Caco-2 (cell line): Measurements from ENCODE around the gene APOOL. TPM values are rescaled to one million over a fixed set of nuclear protein-coding genes. Genes with fewer than 3 reads are reported as not detected.

Source experiments
- BruUV-seq: library from RNA; stranded (reverse); fragments of 400-500 nt; replicated peaks from 2 replicates; lab custom pipeline; 2021; lab: Mats Ljungman, UMichigan
- CTCF ChIA-PET: fragments of 300-600 bp; sonication (Branson Sonifier 250); formaldehyde crosslinking; loops from one replicate; lab custom pipeline; 2022; ENCODE audit warnings: antibody characterized with exemption; lab: Charles Lee
- POLR2A ChIA-PET: fragments of 300-600 bp; sonication (Branson Sonifier 250); formaldehyde crosslinking; loops from one replicate; lab custom pipeline; 2022; ENCODE audit warnings: antibody characterized with exemption; lab: Charles Lee
- DNase-seq, 2 experiments: peaks; one replicate each; pipeline versions ENCODE4 v3.0.0 to v3.0.0-alpha.2; 2020 to 2022
- H3K27me3 ChIP-seq: replicated peaks from 2 replicates; pipeline ENCODE4 v1.6.0; 2011; ENCODE audit warnings: low read length; ENCODE audit not compliant: control insufficient read depth, insufficient read depth
- H3K36me3 ChIP-seq: 2 replicates; pipeline ENCODE4 v1.5.1; 2011; ENCODE audit warnings: low read length; ENCODE audit not compliant: control insufficient read depth, insufficient read depth
- H3K4me1 ChIP-seq: fragments of 250-450 bp; sonication (Bioruptor Pico); 2 replicates; pipeline ENCODE4 v1.5.1; 2020; ENCODE audit warnings: mild to moderate bottlenecking
- H3K4me3 ChIP-seq: 2 replicates; pipeline ENCODE4 v1.5.1; 2011; ENCODE audit warnings: low read depth, mild to moderate bottlenecking, control low read depth, low read length
- H3K9me3 ChIP-seq: fragments of 250-450 bp; sonication (Bioruptor Pico); 2 replicates; pipeline ENCODE4 v1.5.1; 2020; ENCODE audit warnings: mild to moderate bottlenecking, moderate library complexity
- H3K27ac Mint-ChIP-seq: one replicate; pipeline ENCODE4 v1.8.0; 2022; ENCODE audit warnings: mixed read lengths; ENCODE audit not compliant: unreplicated experiment
- H3K27me3 Mint-ChIP-seq: one replicate; pipeline ENCODE4 v1.8.0; 2022; ENCODE audit warnings: mixed read lengths; ENCODE audit not compliant: insufficient read depth, unreplicated experiment
- H3K36me3 Mint-ChIP-seq: one replicate; pipeline ENCODE4 v1.8.0; 2022; ENCODE audit warnings: mild to moderate bottlenecking, mixed read lengths; ENCODE audit not compliant: insufficient read depth, unreplicated experiment
- H3K4me1 Mint-ChIP-seq: one replicate; pipeline ENCODE4 v1.8.0; 2022; ENCODE audit warnings: low read depth, mixed read lengths; ENCODE audit not compliant: unreplicated experiment
- H3K4me3 Mint-ChIP-seq: one replicate; pipeline ENCODE4 v1.8.0; 2022; ENCODE audit warnings: mild to moderate bottlenecking, moderate library complexity, mixed read lengths; ENCODE audit not compliant: unreplicated experiment
- H3K9me3 Mint-ChIP-seq: one replicate; pipeline ENCODE4 v1.8.0; 2022; ENCODE audit warnings: mixed read lengths; ENCODE audit not compliant: unreplicated experiment
- CTCF ChIP-seq, 2 experiments: fragments of 200-600 bp in 1 of 2; IDR thresholded peaks; 1 replicate in 1 of 2; 2 replicates in 1 of 2; pipeline versions ENCODE4 v1.5.1 to v1.8.0; 2011 to 2022; ENCODE audit warnings: antibody characterized with exemption in 1 of 2, control low read depth in 1 of 2, inconsistent platforms in 1 of 2, low read depth in 1 of 2, low read length in 1 of 2, mild to moderate bottlenecking in 1 of 2, moderate library complexity in 1 of 2; ENCODE audit not compliant: insufficient read depth in 1 of 2, severe bottlenecking in 1 of 2, unreplicated experiment in 1 of 2
- intact Hi-C: fragments of 100-400 bp; cut with micrococcal nuclease; formaldehyde crosslinking; loops from one replicate; pipeline ENCODE4 v1.10.0; 2022; ENCODE audit not compliant: unreplicated experiment
- total RNA-seq: library from RNA; stranded (reverse); gene quantifications from 2 replicates; pipeline ENCODE4 v1.2.3, GENCODE V29; 2022

Gene APOOL
- total RNA-seq, 1 experiment from 2014 or later = 20.0 TPM

- H3K4me3 Mint-ChIP-seq = no peak overlapping the region
- intact Hi-C loops = no loop called here
- Histone ChIP-seq H3K4me3 (no peak overlapping the region), H3K4me1 (no peaks in the 10 kb centered on the region), H3K27me3 (no peaks in the 10 kb centered on the region), H3K36me3 (no peaks in the 10 kb centered on the region), H3K9me3 (no peaks in the 10 kb centered on the region)
- H3K36me3 Mint-ChIP-seq = no peaks in the 10 kb centered on the region
- no peak for DNase-seq
- H3K9me3 Mint-ChIP-seq = no peaks in the 10 kb centered on the region
- CTCF ChIA-PET = no interaction called here
- no TSS peak for BruUV-seq
- TF ChIP-seq CTCF (IDR thresholded peaks at IDR 0.05; ENCODE audit: insufficient read depth in 1 of 2, low read depth in 1 of 2, low read length in 1 of 2, severe bottlenecking in 1 of 2, unreplicated experiment in 1 of 2) = no peak
- H3K4me1 Mint-ChIP-seq = no peaks in the 10 kb centered on the region
- POLR2A ChIA-PET = no interaction called here
- H3K27me3 Mint-ChIP-seq = no peaks in the 10 kb centered on the region
- no peak overlapping the region for H3K27ac Mint-ChIP-seq
These were observed 33.4 kb downstream of the APOOL start for GRCh38 chrX:85037114-85037513.

- Mint-ChIP-seq H3K4me3 (no peak overlapping the region), H3K36me3 (no peaks in the 10 kb centered on the region), H3K27ac (no peak overlapping the region), H3K4me1 (no peaks in the 10 kb centered on the region), H3K9me3 (no peaks in the 10 kb centered on the region), H3K27me3 (no peaks in the 10 kb centered on the region)
- no peak for TF ChIP-seq CTCF (IDR thresholded peaks at IDR 0.05; ENCODE audit: insufficient read depth in 1 of 2, low read depth in 1 of 2, low read length in 1 of 2, severe bottlenecking in 1 of 2, unreplicated experiment in 1 of 2)
- POLR2A ChIA-PET = no interaction called here
- H3K4me1 ChIP-seq = no peaks in the 10 kb centered on the region
- H3K9me3 ChIP-seq = no peaks in the 10 kb centered on the region
- intact Hi-C loops = loop anchor here (5.0 kb wide), 1 partner anchor 144 kb away; no protein-coding TSS in a partner anchor
- CTCF ChIA-PET = interaction anchor here (2.4 kb wide), 1 partner anchor 48 kb away, joined by 8 read pairs; the partner anchor contains the start of gene APOOL
- DNase-seq = no peak
- H3K27me3 ChIP-seq = no peaks in the 10 kb centered on the region
- no TSS peak for BruUV-seq
- no peaks in the 10 kb centered on the region for H3K36me3 ChIP-seq
- H3K4me3 ChIP-seq = no peak overlapping the region
These were observed 48.0 kb downstream of the APOOL start for GRCh38 chrX:85051627-85052026.

GRCh38 chrX:85052205-85052604, 48.5 kb downstream of the APOOL start:
- intact Hi-C loops = loop anchor here (5.0 kb wide), 1 partner anchor 145 kb away; no protein-coding TSS in a partner anchor
- no peaks in the 10 kb centered on the region for H3K9me3 ChIP-seq
- DNase-seq = no peak
- H3K36me3 ChIP-seq = no peaks in the 10 kb centered on the region
- Mint-ChIP-seq H3K9me3 (no peaks in the 10 kb centered on the region), H3K36me3 (no peaks in the 10 kb centered on the region), H3K4me3 (no peak overlapping the region), H3K27me3 (no peaks in the 10 kb centered on the region), H3K27ac (no peak overlapping the region), H3K4me1 (no peaks in the 10 kb centered on the region)
- no peaks in the 10 kb centered on the region for H3K4me1 ChIP-seq
- CTCF ChIA-PET = interaction anchor here (1.0 to 2.4 kb wide), 3 partner anchors 49 to 322 kb away, joined by 7 to 9 read pairs (median 8); partner anchors contain the start of gene APOOL
- BruUV-seq = no TSS peak
- TF ChIP-seq CTCF (IDR thresholded peaks at IDR 0.05; ENCODE audit: insufficient read depth in 1 of 2, low read depth in 1 of 2, low read length in 1 of 2, severe bottlenecking in 1 of 2, unreplicated experiment in 1 of 2) = no peak
- H3K4me3 ChIP-seq = no peak overlapping the region
- no peaks in the 10 kb centered on the region for H3K27me3 ChIP-seq
- POLR2A ChIA-PET = no interaction called here
